ENCODE results near the gene NRXN2.

Gene NRXN2

DNA sequence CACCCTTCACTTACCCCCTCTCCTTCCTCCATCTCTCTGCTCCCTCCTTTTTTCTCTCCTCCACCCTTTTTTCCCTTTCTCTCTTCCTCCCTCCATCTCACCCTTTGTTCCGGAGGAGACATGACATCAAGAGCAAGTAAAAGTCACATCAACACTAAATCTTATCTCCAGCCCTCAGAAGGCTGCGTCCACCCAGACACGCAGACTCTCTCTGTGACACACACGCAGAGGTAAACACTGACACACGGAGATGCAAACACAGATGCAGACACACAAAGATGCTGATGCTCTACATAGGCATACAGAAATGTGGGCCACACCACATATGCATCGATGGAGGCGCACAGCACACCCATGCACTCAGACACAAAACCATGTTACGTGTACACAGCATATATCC lies 27.0 kb downstream of the NRXN2 start:
- no peak for DNase-seq

DNA sequence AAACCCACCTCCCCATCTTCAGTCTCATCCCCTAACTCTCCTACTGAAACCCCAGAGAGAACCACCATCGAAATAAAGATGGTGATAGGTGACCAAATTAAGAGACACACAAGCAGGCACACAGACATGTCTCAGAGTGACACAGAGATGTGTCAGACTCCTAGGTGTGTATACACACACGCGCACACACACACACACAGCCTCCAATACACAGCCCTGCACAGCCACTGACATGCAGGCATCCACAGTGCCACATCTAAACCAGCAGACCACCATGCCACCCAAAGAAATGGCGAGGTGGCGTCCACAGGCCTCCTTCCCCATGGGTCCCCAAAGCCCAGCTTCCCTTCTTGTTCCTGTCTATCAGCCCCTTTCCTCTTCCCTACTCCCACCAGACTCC lies 27.4 kb downstream of the NRXN2 start:
- DNase-seq: no peak

DNA sequence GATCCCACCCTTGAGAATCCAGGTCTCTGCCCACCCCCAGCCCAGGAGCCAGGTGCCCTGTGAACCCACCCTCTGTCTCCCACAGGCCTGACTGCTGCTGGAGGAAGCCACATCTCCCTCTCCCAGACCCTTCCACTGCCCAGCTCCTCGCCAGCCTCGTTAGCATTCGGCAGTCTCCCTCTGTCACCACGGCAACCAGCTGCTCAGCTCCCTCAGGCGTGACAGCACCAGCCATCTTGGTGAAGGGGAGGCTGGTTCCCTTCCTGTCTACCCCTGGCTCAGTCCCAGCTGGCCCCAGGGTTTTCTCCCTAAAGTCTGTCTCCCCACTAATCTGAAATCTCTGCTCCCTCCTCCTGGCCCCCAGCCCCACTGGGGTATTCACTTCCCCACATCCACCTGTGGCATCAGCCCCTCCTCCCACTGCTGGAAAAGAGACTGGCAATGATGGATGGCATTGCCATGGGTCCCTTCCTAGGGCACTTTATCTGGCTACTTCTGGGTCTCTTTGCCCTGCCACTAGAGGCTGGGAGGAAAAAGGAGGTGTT lies 28.1 kb downstream of the NRXN2 start:
- no peak for DNase-seq

DNA sequence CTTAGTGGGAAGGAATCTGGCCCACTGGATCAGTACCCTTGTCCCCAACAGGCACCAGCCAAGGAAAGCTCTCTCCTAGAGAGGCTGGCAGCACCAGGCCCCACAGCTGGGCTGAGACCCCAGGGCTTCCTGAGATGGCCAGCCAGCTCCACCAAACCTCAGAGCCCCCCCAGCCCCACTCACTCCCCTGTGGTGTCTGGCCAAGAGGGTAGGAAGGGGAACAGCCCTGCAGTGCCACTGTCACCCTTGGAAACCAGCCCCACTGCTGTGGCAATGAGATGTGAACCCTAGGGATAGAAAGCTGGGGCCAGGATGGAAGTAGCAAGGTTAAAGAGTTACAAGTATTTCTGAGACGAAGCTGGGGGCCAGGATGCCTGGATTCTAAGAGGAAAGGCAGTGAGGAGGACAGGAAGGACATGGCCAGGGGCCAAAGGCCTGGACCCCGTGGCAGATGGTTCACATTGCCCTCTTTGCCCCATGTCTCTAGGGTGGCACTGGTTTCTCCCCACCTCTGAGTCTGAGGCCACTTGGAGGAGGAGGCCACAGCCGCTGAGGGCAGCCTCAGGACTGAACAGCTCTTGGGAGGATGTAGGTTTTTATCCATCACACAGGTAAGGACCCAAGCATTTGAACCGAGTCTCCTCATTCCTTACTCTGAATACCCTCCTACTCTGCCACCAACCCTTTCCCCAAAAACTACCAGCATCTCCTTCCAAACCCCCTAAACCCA lies 28.8 kb downstream of the NRXN2 start:
- DNase-seq: no peak

DNA sequence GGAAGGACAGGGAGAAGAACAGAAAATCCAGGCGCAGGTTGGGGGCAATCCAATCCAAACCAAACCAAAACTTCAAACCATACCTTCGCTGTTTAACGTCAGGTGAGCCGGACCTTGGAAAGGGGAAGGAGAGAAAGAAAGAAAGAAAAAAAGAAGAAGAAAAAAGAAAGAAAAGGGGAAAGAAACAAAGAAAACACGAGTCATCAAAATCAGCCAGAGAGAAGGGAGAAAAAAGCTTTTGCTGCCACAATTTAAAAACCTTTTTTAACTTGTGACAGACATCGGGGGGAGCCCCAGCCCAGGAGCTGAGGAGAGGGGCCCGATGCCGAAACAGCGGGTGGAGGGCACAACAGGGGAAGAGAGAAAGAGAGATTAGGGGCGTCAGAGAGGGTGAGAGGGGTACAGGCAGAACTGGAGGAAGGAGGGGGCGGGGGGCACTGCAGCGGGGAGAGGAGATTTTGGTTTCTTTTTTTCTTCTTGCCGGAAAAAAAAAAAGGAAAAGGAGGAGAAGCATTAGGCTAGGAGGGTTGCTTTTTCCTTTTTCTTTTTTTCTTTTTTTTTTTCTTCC lies 30.1 kb downstream of the NRXN2 start:
- no peak for DNase-seq

DNA sequence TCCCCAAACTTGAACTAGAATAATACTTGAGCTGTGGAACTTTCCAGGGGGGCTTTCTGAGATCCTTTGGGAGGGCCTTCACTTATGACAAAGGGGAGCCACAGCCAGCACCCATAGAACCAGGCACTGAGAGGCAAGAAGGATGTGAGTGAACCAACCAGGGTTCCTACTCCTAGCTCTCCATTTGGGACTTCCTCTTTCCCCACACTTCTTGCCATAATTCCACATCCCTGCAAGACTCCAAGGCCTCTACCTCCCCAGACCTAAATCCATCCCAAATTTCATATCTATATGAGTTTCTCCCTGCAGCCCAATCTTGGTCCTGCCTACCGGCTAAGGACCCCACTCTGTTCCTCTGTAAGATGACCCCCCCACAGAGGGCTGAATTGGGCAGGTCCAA lies 31.5 kb downstream of the NRXN2 start:
- no peak for DNase-seq

DNA sequence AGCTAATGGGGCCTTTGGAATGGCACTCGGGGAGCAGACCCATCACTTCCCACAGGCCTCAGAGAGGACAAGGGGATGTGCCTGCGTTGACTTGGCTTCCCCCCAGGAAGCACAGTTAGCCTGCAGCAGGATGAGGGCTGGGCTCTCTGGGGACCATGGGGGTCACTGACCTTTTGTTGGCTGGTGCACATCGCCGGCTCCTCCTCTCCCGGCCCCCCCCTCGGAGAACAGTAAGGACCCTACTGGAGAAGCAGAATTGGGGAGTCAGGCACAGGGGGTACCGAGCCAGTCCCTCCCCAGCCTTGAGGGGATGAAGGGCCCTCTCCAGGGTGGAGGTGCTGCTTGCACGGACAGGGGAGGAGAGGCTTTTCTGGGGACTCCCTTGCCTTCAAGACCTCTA lies 32.8 kb downstream of the NRXN2 start:
- DNase-seq: no peak

DNA sequence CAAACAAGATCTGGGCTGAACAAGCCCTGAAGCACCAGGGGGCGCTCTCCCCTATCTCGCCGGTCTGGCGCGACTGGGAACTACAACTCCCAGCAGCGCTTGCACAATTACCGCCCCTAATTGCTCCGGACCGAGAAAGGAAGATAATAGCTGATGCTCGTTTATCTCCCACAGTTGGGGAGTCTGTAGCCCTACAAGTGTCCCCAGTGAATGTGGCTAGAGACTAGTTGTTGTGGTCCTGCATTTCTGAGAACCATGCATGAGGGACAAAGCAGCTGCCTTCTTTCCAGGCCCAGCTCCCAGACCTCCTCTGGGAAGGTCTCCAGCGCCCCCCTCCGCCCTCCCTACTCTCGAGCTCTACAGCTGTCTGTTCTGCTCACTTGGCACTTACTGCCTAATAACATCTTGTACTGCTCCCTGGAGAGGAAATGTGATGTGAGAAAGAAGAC lies 34.4 kb downstream of the NRXN2 start:
- DNase-seq: peak; percentile 35

DNA sequence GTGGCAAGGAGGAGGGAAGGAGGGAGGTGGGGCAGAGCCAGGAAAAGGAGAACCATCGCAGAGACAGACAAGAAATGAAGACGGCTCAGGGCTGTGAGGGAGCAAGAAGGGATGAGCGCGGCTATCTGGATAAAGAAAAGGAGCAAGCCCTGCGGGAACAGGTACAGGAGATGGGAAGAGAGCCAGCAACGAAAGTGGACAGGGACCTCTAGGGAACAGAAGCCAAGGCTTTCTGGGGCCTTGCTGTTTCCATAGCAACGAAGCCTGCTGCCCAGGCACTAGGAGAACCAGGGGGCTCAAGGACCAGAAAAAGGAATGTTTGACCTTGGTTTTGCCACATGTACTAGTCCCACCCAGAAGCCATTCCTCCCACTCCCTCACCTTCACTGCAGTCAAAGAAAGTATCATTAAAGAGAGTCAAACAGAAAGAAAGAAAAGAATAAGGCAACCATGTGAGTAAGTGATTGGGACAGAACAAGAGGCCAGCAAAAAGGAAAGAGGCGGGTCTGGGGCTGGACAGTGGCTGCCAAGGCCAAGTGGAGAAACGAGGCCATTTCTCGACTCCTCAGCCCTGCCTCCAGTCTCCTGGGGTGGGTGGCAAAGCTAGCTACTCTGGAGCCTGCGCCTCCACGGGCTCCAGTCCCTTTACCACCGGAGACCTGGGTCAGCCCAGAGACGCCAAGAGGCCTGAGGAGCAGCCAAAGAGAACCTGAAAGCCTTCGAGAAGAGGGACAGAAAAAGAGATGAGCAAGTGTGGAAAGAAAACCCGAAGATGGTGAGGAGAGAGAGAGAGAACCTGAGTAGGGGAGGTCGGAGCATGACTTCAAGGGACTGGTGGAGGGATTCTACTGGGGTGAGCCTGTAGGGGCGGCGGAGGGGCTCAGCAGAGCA lies 35.1 kb downstream of the NRXN2 start:
- DNase-seq: no peak

DNA sequence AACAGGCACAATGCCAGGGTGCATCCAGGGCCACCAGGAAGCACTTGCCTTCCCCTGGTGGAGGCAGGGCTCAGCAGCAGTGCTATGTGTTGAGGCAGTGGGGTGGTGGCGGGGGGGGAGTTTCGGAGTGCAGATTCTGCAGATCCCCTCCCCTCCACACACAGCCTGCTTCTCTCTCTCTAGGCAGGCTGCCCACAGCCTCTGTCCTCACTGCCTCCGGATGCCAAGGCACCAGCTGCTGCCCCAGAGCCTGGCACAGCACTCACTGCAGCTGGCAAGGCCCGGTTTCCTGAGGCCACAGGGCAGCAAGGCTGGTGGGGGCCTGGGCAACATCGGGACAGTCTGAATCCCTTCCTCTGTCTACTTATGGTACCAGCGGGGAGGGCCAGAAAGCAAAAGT lies 35.8 kb downstream of the NRXN2 start:
- DNase-seq: no peak

DNA sequence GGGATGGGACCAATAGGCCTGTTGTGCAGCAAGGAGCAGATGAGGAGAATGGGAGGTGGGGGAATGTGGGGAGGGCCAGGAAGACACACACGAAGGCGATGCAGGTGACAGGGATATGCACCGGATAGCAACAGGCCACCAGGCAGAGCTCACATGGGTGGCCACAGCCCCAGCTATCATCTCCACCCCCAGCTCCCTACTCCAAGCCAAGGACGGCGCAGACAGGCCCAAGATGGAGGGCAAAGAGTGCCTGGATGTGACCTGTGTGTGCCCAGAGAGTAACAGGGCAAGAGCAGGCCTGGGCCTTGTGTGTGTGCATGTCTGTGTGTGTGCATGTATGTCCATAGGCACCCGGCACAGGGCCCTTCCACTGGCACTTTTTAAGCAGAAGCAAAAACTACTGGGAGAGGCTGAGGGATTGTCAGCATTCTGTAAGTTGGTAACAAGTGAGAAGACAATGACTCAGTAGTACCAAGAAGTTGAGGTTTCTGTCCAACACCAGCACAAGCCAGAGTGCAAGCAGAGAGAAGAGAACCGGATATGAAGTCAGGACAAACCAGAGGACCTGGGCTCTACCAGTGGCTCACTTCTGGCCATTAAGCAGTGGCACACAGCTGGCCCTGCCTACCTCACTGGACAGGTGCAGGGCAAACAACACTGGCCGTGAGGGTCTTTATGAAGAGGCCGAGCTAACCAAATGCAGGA lies 36.4 kb downstream of the NRXN2 start:
- DNase-seq: no peak

DNA sequence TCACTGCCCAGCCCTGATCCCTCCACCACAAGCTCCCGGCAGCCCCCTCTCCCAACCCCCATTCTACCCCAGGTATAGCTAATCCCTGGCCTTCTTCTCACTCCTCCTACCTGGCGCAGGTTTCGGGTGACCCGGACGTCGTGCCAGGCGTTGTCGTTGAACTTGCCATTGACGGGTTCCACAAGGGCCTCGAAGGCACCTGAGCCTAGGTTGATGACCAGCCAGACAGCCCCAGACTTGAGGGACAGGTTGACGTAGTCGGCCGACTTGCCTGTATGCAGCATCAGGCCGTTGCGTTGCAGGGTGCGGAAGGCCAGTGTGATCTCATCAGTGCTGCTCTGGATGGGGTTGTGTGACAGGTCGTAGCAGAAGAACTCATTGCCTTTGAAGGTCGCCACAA lies 37.5 kb downstream of the NRXN2 start:
- DNase-seq: no peak

DNA sequence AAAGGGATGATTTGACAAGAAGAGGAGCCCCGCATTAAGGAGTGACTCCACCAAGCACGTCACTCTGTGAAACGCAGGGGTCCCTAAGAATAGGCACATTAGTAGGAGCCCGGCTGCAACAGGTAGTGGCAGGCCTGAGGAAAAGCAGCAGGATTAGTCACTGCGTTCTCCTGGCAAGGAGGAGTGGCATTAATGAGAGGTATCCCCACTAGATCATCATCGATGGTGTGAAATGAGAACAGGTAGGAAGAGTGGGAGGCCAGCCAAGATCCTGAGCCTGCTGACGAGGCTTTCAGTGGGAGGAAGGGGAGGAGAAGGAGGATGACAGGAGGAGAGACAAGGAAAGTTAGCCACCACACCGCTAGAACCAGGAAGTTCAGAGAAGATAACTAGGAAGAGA lies 38.6 kb downstream of the NRXN2 start:
- DNase-seq: no peak

DNA sequence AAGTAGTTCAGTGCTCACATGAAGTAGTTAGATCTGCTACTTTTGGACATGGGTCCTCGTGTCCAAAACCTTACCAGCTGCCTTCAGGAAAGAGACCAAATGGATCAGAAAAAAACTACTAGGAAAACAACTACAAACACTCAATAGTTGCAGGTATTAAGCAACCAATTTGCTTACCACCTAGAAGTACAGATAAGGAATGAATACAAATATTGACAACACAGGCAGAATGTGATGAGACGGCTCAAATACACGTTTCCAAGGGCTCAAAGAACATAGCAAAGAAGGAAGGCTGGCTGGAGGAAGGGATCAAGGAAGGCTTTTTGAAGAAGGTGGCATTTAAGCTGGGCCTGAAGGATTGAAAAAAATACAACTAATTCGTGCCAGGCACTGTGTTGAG lies 41.8 kb downstream of the NRXN2 start:
- DNase-seq: no peak

DNA sequence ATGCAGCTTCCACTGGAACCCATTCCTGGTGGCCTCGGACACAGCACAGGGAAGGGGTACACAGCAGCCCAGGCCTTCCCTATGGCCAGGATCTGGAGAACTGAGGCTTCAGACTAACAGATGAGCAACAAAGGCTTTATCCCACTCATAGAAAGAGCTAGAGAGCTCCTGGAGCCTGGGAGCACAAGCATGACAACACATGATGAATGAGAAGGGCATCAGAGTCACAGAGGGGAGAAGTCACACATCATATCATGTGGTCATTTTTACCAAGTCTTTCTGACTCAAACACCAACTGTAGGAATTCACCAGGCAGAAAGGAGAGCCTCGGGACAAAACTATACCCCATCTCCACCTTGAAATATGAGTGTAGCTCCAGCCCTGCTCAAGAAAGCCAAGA lies 43.2 kb downstream of the NRXN2 start:
- no peak for DNase-seq

DNA sequence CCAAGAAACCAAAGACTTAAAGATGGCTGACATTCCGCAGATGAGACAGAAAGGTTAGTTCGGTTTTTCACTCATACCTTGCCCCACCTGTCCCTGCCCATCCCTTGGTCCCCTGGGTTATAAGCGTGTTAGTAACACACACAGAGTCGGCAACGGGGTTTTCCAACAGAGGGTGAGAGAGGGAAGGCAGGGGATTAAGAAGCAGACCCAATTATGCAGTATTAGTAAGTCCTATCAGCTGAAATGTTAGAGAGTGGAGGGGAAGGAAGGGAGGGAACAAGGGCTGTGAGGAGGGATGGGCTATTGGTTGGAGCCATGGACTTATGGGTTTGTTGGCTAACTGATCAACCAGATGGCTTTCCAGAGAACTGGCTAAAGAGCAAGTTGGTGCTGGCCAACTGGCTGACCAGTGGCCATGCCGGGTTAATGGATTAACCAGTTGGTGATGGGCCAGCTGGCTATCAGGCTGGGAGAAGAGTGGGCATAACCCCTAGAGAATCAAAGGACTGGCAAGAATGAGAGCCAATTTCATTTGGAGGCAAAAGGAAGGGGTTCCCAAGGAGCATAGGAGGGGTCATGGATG lies 45.5 kb downstream of the NRXN2 start:
- no peak for DNase-seq

DNA sequence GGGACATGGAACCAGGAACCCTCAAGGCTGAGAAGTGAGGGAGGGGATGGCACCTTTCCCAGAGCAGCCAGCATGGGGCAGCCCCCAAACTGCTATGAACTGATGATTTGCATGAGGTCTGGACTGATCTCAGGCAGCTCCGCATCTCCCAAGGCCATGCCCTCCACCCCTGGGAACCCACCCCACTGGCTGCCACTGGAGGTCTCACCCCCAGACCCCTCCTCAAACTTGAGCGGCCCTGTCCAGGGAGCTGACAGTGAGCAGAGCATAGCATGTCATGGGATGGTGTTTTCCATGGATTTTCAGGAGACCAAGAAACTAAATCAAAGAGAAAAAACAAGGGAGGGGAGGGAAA lies 46.8 kb downstream of the NRXN2 start:
- no peak for DNase-seq

DNA sequence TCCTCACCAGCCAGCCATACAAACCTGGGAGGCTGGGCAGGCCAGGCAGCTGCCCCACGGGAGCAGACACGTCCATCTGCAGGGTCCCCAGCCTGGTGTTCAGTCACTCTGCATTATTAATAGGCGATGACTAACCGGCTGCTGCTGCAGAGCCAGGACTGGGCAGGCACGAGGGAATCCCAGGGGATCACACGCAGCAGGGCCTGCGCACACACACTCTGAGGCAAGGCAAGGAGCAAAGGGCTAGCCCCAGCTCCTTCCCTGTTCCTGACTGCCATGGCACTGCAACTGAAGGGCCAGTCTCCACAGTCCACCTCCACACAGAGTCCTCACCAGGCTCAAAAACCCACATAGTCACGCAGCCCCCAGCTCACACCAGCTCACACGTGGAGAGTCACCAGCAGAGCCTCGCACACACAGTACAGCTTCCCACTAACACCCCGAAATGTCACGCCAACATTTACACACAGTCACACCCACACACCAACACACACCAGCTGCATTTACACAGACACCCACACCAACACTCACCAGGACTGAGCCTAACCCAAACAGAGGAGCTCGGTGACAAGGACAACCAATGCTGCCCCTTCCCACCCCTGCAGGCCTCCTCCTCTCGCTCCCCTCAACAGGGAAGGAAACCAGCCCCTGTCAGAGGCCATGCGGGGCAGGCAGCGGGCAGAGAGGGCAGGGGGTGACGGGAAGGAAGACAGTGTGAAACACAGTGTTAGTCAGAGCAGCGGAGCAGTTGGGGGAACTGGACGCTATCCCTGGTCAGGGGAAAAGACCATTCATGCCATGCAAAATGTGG lies 47.3 kb downstream of the NRXN2 start:
- no peak for DNase-seq

DNA sequence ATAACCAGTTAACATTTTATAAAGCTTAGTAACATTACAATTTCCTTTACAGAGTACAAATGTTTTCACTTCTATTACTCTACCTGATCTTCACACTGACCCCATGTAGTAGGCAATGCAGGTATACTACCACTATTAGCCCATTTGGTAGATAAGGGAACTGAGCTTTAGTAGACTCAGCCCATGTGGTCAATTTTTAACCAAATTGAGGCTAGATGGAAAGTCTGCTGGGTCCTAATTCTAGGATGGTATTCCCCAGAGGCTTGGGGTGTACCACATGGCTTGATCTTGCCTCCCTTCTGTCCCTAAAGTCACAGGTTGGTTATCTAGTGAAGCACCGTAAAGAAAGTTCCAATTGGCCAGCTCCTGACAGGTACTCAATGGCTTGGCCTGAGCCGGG lies 48.2 kb downstream of the NRXN2 start:
- DNase-seq: no peak

DNA sequence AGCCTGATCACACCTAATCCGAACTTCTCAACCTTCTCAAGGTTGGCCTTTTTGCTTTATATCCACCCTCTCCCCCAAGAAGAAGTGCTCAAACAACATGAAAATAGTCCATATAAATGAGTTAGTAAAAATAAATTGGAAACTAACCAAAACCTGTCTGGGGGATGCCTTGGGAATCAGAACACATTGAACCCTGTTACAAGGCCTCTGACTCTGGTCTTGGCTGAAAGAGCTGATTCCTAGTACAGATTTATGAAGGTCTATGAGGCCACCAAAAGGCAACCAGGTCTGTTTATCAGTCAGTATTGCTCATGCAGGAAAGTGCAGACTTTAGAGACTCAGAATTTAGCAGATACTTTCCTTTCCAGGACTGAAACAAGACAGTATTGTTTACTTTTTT lies 49.7 kb downstream of the NRXN2 start:
- no peak for DNase-seq

DNA sequence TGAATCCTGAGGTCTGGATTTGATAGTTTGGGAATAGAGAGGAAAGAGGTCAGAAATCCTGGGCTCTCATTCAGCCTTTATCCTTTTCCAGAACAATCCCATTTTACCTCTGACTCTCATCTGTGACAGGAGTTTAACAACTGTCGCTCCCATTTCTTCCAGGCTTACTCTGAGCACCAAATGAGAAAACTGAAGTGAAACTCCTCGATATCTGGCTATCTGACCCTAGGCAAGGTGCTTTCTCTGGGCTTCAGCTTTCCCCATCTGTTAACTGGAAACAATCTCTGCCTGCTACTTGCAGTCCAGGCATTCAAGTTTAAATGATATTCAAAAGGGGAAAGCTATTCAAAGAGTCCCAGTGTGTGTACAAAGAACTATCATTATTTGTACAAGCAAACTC lies 50.1 kb downstream of the NRXN2 start:
- no peak for DNase-seq

DNA sequence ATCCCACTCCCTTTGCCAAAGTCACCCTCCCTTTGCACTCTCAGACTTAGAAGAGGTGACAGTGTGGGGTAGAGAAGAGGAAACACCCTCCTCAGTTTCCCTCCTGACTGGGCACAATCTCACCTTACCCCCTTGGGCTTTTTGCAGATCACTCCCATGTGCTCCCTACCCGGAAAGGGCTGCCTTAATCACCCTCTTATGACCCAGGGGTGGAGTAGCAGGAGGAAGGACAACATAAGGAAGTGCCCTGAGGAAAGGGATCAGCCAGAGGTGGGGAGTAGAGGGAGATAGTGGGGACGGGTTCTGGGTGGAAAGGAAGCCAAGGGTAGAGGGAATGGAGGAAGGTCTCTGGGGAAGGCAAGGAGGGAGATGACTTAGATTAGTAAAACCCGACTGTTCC lies 52.0 kb downstream of the NRXN2 start:
- DNase-seq: no peak

Data from activated gamma-delta T cell (primary cell).